Activated CD4-positive, alpha-beta memory T cell treated with anti-CD3 and anti-CD28 coated beads, Interleukin-2, amount 10 ng/mL, durations not matched to agents 7 days and 5 days (primary cell): ENCODE measurements around the gene PYM1. TPM values are rescaled to one million over a fixed set of nuclear protein-coding genes. Genes with fewer than 3 reads are reported as not detected.

ENCODE experiments used
- CTCF ChIA-PET: fragments of 350-600 bp; sonication (Branson Sonifier 250); formaldehyde crosslinking; loops from one replicate; lab custom pipeline; 2021; ENCODE audit warnings: antibody characterized with exemption, inconsistent platforms; lab: Charles Lee
- POLR2A ChIA-PET: fragments of 350-600 bp; sonication (Branson Sonifier 250); formaldehyde crosslinking; loops from one replicate; lab custom pipeline; 2021; ENCODE audit warnings: antibody characterized with exemption; lab: Charles Lee
- DNase-seq: peaks from one replicate; pipeline ENCODE4 v3.0.0-alpha.2; 2020
- H3K27ac Mint-ChIP-seq: one replicate; pipeline ENCODE4 v1.8.0; 2021; ENCODE audit warnings: mild to moderate bottlenecking, mixed read lengths
- H3K27me3 Mint-ChIP-seq: one replicate; pipeline ENCODE4 v1.8.0; 2021; ENCODE audit warnings: mixed read lengths
- H3K36me3 Mint-ChIP-seq: one replicate; pipeline ENCODE4 v1.8.0; 2021; ENCODE audit warnings: low read depth, mixed read lengths
- H3K4me1 Mint-ChIP-seq: one replicate; pipeline ENCODE4 v1.8.0; 2021; ENCODE audit warnings: mixed read lengths
- H3K4me3 Mint-ChIP-seq: one replicate; pipeline ENCODE4 v1.8.0; 2021; ENCODE audit warnings: mild to moderate bottlenecking, mixed read lengths
- H3K9me3 Mint-ChIP-seq: one replicate; pipeline ENCODE4 v1.8.0; 2021; ENCODE audit warnings: mixed read lengths
- total RNA-seq, 2 experiments: library from RNA; stranded (reverse); gene quantifications; one replicate each; pipeline ENCODE4 v1.2.3, GENCODE V29; 2021

Gene PYM1
- total RNA-seq: 10 to 100 TPM; 54.2 to 56.0 TPM

DNA sequence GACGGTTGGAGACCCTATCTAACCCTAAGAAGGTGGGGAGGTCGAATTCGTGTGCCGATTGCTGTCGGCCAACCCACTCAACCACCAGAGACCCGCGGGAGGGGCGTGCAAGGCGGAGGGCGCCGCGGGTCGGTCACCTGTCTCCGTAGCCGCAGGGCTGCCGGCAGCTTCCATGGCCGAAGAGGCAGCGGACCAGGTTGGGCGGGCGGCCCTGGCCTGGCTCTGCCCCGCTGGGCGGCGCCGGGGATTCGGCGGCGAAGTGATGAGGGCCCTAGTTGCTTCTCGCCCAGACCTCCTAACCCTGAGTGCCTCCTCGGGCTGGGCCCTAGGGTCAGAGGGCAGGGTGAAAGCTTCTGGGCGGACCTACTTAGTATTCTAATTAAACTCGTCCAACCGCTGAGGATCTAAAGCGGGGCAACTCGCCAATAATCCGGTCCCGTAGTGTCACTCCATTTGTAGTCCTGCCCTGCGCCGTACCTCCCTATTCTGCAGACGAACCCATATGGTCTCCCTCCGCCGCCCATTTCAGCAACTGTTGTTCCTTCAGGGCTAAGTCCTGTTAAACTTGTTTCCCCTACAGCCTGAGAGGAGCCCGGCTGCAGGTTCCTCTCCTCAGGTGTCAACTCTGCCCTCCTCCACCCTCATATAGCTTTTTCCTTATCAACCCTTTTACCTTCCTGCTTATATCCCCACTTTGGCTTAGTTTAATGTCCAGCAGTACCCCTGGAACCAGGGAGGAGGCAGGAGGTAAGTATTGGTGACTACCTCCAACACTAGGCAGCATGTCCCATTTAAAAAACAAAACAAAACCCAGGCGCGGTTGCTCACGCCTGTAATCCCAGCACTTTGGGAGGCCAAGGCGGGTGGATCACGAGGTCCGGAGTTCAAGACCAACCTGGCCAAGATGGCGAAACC is at the start of gene PYM1:
TSS of gene PYM1 (minus strand) at position 307 of the 915 bp plus-strand sequence. CDS start at position 174, 133 bp downstream.
- Mint-ChIP-seq H3K4me1 (peaks cover 49% of the 10 kb centered on the region), H3K9me3 (no peaks in the 10 kb centered on the region), H3K4me3 (peak within 1 kb of the TSS; percentile 91), H3K27me3 (no peaks in the 10 kb centered on the region), H3K36me3 (peaks cover 55% of the 10 kb centered on the region), H3K27ac (peak within 1 kb of the TSS; percentile 96)
- CTCF ChIA-PET: interaction anchor here (0.7 to 7.5 kb wide), 9 partner anchors 8 to 218 kb away, joined by 4 to 59 read pairs (median 14); partner anchors contain the start of genes DNAJC14, ORMDL2, RAB5B and SARNP
- peak; percentile 88 for DNase-seq
- POLR2A ChIA-PET: interaction anchor here (0.7 to 8.1 kb wide), 29 partner anchors 9 to 432 kb away, joined by 3 to 122 read pairs (median 4); partner anchors contain the start of genes BLOC1S1, CD63, DNAJC14 and MYL6B

DNA sequence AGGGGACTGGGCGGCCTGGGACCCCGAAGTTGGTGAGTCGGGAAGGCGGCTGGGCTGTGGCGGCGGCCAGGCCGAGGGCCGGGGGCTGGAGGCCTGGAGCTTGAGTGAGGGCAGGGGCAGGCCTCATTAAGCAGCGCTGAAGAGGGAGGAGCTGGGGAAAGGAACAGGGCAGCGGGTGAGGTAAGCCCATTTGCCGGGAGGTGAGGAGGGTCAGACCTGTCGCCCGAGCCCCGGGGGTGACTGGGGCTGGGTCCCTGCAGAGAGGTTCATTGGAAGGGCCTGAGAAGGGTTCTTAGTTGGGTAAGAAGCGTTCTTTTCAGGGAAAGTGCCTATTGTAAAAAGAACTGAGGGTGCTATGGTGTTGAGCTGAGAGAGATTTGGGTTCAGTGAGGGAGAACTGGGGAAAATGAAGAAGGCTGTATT is 46.6 kb upstream of the PYM1 start:
- H3K27ac Mint-ChIP-seq: no peak overlapping the region
- no peak for DNase-seq
- ChIA-PET CTCF (interaction anchor here (0.5 to 3.6 kb wide), 28 partner anchors 8 to 1649 kb away, joined by 3 to 26 read pairs (median 6); partner anchors contain the start of genes BLOC1S1, COPZ1, DNAJC14 and ERBB3), POLR2A (interaction anchor here (0.5 to 3.3 kb wide), 40 partner anchors 8 to 1536 kb away, joined by 3 to 37 read pairs (median 6); partner anchors contain the start of genes ANKRD52, CD63, CNPY2 and DGKA)
- H3K36me3 Mint-ChIP-seq: peaks cover 44% of the 10 kb centered on the region
- peaks cover 28% of the 10 kb centered on the region for H3K4me1 Mint-ChIP-seq
- H3K9me3 Mint-ChIP-seq: no peaks in the 10 kb centered on the region
- no peaks in the 10 kb centered on the region for H3K27me3 Mint-ChIP-seq
- no peak overlapping the region for H3K4me3 Mint-ChIP-seq

DNA sequence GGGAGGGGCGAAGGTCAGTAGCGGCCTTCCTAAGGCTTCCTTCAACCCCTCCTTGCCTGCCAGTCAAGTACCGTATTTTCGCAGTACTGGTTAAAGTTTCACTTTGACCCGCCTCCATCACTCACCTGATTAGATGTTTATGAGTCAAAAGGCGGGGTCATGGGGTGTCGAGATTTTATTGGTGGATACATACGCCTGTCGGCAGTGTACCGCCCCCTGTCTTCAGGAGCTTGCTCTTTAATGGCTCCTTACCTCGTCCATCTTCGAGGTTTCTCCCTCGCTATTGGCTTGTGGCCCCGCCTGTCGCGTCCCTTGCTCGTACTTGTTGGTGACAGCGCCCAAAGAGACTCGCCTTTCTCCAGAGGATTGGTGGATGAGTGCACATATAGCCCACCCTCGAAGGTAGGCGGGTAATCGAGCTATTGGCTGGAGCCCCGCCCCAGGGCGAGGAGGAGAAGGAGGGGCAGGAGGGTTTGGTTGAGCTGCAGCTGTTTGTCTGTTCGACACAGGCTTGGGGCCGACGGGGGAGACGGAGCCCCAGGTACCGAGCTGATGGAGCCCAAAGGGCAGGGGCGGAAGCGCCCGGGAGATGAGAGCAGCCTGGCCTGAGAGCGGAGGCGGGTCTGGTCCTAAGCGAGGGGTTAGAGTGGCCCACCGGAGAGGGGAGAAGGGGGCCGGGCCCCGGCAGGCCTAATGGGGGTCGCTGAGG is 46.1 kb upstream of the PYM1 start, which contains the start of gene RAB5B:
TSS of gene RAB5B (plus strand) at position 480 of the 709 bp plus-strand sequence. CDS start 12,883 bp downstream, outside the sequence.
- peak; percentile 99 for DNase-seq
- Mint-ChIP-seq H3K36me3 (peaks cover 41% of the 10 kb centered on the region), H3K9me3 (no peaks in the 10 kb centered on the region), H3K4me1 (peaks cover 28% of the 10 kb centered on the region), H3K27me3 (no peaks in the 10 kb centered on the region), H3K4me3 (no peak within 1 kb of the TSS), H3K27ac (no peak within 1 kb of the TSS)
- CTCF ChIA-PET: interaction anchor here (0.5 to 3.6 kb wide), 27 partner anchors 9 to 1649 kb away, joined by 3 to 26 read pairs (median 6); partner anchors contain the start of genes BLOC1S1, COPZ1, ERBB3 and ORMDL2
- POLR2A ChIA-PET: interaction anchor here (0.5 to 3.3 kb wide), 39 partner anchors 9 to 1537 kb away, joined by 3 to 37 read pairs (median 7); partner anchors contain the start of genes ANKRD52, CD63, CNPY2 and DGKA

GRCh38 chr12:55972911-55973598 is 45.4 kb upstream of the PYM1 start:
- H3K36me3 Mint-ChIP-seq: peaks cover 44% of the 10 kb centered on the region
- ChIA-PET CTCF (interaction anchor here (0.7 to 3.6 kb wide), 23 partner anchors 9 to 1648 kb away, joined by 3 to 26 read pairs (median 7); partner anchors contain the start of genes BLOC1S1, COPZ1, ERBB3 and ORMDL2), POLR2A (interaction anchor here (0.6 to 3.3 kb wide), 26 partner anchors 9 to 386 kb away, joined by 3 to 37 read pairs (median 10); partner anchors contain the start of genes CD63, CNPY2, DGKA and DNAJC14)
- H3K27me3 Mint-ChIP-seq: no peaks in the 10 kb centered on the region
- H3K4me3 Mint-ChIP-seq: no peak overlapping the region
- DNase-seq: peak; percentile 19
- H3K4me1 Mint-ChIP-seq: peaks cover 35% of the 10 kb centered on the region
- H3K9me3 Mint-ChIP-seq: no peaks in the 10 kb centered on the region
- H3K27ac Mint-ChIP-seq: no peak overlapping the region

GRCh38 chr12:55972456-55972855 is 44.8 kb upstream of the PYM1 start:
- Mint-ChIP-seq H3K27ac (no peak overlapping the region), H3K36me3 (peaks cover 50% of the 10 kb centered on the region), H3K9me3 (no peaks in the 10 kb centered on the region), H3K27me3 (no peaks in the 10 kb centered on the region), H3K4me3 (no peak overlapping the region), H3K4me1 (peaks cover 38% of the 10 kb centered on the region)
- CTCF ChIA-PET: no interaction called here
- POLR2A ChIA-PET: interaction anchor here (2.9 to 3.3 kb wide), 2 partner anchors 16 to 131 kb away, joined by 13 to 37 read pairs; partner anchors contain the start of gene PA2G4
- no peak for DNase-seq

- no peaks in the 10 kb centered on the region for H3K27me3 Mint-ChIP-seq
- H3K36me3 Mint-ChIP-seq: peaks cover 51% of the 10 kb centered on the region
- POLR2A ChIA-PET: interaction anchor here (2.9 to 3.3 kb wide), 2 partner anchors 15 to 132 kb away, joined by 13 to 37 read pairs; partner anchors contain the start of gene PA2G4
- peaks cover 36% of the 10 kb centered on the region for H3K4me1 Mint-ChIP-seq
- H3K4me3 Mint-ChIP-seq: no peak overlapping the region
- DNase-seq: no peak
- H3K9me3 Mint-ChIP-seq: no peaks in the 10 kb centered on the region
- H3K27ac Mint-ChIP-seq: no peak overlapping the region
- CTCF ChIA-PET: no interaction called here
Observed at GRCh38 chr12:55972042-55972441, 44.3 kb upstream of the PYM1 start.

DNA sequence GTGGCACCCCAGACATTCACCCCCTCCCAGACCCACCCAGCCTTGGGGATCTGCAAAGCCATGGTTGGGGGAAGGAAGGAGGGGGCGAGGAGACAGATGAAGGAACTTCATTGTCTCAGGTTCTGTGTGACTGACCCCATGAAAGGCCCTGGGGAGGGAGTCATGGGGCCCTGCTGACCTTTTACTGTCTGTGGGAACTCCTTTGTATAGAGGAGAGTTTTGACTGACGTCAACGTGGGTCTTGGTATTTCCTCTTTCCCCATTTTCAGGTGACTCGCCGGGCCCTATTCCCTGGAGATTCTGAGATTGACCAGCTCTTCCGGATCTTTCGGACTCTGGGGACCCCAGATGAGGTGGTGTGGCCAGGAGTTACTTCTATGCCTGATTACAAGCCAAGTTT is 43.1 kb upstream of the PYM1 start:
- Mint-ChIP-seq H3K27ac (peak overlapping the region; percentile 11), H3K4me3 (no peak overlapping the region), H3K4me1 (peaks cover 39% of the 10 kb centered on the region), H3K36me3 (peaks cover 46% of the 10 kb centered on the region), H3K9me3 (no peaks in the 10 kb centered on the region), H3K27me3 (no peaks in the 10 kb centered on the region)
- CTCF ChIA-PET: no interaction called here
- POLR2A ChIA-PET: interaction anchor here (2.1 kb wide), 1 partner anchor 12 kb away, joined by 7 read pairs; no protein-coding TSS in a partner anchor
- no peak for DNase-seq

DNA sequence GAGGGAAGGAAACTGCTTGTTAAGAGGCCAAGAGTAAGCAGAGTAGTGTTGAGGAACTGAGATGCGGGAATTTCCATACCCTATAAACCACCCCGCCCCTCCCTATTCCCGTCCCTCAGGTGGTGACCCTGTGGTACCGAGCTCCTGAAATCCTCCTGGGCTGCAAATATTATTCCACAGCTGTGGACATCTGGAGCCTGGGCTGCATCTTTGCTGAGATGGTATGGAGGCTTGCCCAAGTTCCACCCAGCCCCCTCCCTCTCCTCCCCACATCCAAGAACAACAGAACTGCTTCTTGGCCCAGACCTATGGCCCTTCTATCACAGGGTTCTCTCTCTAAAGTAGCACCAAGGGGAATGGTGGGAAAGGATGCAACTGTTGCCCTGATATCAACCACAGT is 41.7 kb upstream of the PYM1 start:
- H3K27me3 Mint-ChIP-seq: no peaks in the 10 kb centered on the region
- peaks cover 43% of the 10 kb centered on the region for H3K4me1 Mint-ChIP-seq
- no peak overlapping the region for H3K4me3 Mint-ChIP-seq
- POLR2A ChIA-PET: interaction anchor here (1.2 to 2.3 kb wide), 4 partner anchors 11 to 41 kb away, joined by 4 to 18 read pairs (median 9); partner anchors contain the start of gene PYM1
- no peak for DNase-seq
- no peak overlapping the region for H3K27ac Mint-ChIP-seq
- CTCF ChIA-PET: interaction anchor here (0.7 to 1.8 kb wide), 2 partner anchors 40 to 231 kb away, joined by 4 to 8 read pairs; no protein-coding TSS in a partner anchor
- H3K9me3 Mint-ChIP-seq: no peaks in the 10 kb centered on the region
- H3K36me3 Mint-ChIP-seq: peaks cover 39% of the 10 kb centered on the region

- no peaks in the 10 kb centered on the region for H3K27me3 Mint-ChIP-seq
- peak within 1 kb of the TSS; percentile 94 for H3K4me3 Mint-ChIP-seq
- H3K36me3 Mint-ChIP-seq: peaks cover 32% of the 10 kb centered on the region
- POLR2A ChIA-PET: interaction anchor here (0.6 to 2.3 kb wide), 8 partner anchors 12 to 679 kb away, joined by 3 to 18 read pairs (median 4); partner anchors contain the start of genes BLOC1S1, CD63, DGKA and ESYT1
- H3K4me1 Mint-ChIP-seq: peaks cover 43% of the 10 kb centered on the region
- peak; percentile 91 for DNase-seq
- peak within 1 kb of the TSS; percentile 78 for H3K27ac Mint-ChIP-seq
- H3K9me3 Mint-ChIP-seq: no peaks in the 10 kb centered on the region
- CTCF ChIA-PET: interaction anchor here (0.6 to 1.5 kb wide), 3 partner anchors 11 to 223 kb away, joined by 3 to 5 read pairs (median 4); partner anchors contain the start of gene SMARCC2
Observed at GRCh38 chr12:55966408-55967281, 39.0 kb upstream of the PYM1 start, which contains the start of gene CDK2. Gene CDK2, plus strand, starts transcription at chr12:55966830. Its CDS starts 179 bp downstream, at chr12:55967009.

- CTCF ChIA-PET: interaction anchor here (0.8 kb wide), 1 partner anchor 11 kb away, joined by 3 read pairs; no protein-coding TSS in a partner anchor
- POLR2A ChIA-PET: interaction anchor here (0.5 kb wide), 1 partner anchor 34 kb away, joined by 3 read pairs; no protein-coding TSS in a partner anchor
- Mint-ChIP-seq H3K36me3 (peaks cover 25% of the 10 kb centered on the region), H3K27me3 (no peaks in the 10 kb centered on the region), H3K27ac (peak within 1 kb of the TSS; percentile 78), H3K9me3 (no peaks in the 10 kb centered on the region), H3K4me1 (peaks cover 39% of the 10 kb centered on the region), H3K4me3 (peak within 1 kb of the TSS; percentile 94)
- DNase-seq: no peak
Observed at GRCh38 chr12:55965941-55966407, 38.3 kb upstream of the PYM1 start, which contains the start of gene PMEL. Gene PMEL, minus strand, starts transcription at chr12:55966042. Its CDS starts 31 bp downstream, at chr12:55966011.
